GM18907 (cell line): Measurements from ENCODE around the gene TTLL5.
A peak's percentile ranks its signal among the peaks of the same experiment; 100 is the strongest.

Source experiments
- ATAC-seq: cut with Tn5 transposase; IDR thresholded peaks from one replicate; pipeline ENCODE4 v1.9.1; 2021; ENCODE audit warnings: mild to moderate bottlenecking, moderate library complexity; ENCODE audit not compliant: unreplicated experiment

The TTLL5 gene

GRCh38 chr14:75981426-75982265 is 320.6 kb downstream of the TTLL5 start, which contains the start of gene TGFB3:
TSS of gene TGFB3 (minus strand) at chr14:75981995. CDS start at chr14:75980893, 1,102 bp downstream.
- peak; percentile 14 for ATAC-seq

- peak; percentile 56 for ATAC-seq
Observed at GRCh38 chr14:75982266-75983018, 321.4 kb downstream of the TTLL5 start.

DNA sequence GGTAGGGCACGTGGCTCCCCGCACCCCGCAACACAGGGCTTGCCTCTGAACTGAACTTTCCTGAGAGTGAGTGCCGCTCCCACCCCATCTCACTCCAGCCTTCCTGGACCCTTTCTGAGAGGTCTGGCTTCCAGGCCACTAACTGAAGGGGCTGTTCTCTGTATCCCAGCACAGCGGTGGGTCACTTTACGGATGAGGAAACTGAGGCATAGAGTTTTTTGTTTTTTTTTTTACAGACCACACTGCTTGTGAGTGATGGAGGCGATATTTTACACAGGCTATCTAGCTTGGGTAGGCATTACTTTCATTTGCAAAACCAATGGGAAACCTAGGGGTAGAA is 321.9 kb downstream of the TTLL5 start:
- ATAC-seq, result no peak

DNA sequence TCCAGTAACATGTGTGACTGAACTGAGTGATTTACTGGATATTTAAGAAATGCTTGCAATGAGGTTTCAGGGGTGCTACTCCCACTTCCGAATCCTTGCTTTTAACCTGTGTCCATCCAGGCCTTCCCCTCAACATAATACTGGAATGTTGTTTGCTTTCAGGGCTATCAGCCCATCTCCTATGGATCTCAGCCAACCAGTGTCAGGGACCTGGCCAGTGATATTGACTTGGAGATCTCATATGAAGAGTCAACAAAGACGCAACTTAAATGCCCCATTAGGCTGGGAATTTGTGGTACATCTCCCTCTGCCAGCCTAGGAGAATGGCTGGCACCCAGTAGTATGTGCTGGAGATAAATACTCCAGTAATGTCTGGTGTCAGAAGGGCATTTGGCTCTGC is 323.6 kb downstream of the TTLL5 start:
- ATAC-seq, result no peak

DNA sequence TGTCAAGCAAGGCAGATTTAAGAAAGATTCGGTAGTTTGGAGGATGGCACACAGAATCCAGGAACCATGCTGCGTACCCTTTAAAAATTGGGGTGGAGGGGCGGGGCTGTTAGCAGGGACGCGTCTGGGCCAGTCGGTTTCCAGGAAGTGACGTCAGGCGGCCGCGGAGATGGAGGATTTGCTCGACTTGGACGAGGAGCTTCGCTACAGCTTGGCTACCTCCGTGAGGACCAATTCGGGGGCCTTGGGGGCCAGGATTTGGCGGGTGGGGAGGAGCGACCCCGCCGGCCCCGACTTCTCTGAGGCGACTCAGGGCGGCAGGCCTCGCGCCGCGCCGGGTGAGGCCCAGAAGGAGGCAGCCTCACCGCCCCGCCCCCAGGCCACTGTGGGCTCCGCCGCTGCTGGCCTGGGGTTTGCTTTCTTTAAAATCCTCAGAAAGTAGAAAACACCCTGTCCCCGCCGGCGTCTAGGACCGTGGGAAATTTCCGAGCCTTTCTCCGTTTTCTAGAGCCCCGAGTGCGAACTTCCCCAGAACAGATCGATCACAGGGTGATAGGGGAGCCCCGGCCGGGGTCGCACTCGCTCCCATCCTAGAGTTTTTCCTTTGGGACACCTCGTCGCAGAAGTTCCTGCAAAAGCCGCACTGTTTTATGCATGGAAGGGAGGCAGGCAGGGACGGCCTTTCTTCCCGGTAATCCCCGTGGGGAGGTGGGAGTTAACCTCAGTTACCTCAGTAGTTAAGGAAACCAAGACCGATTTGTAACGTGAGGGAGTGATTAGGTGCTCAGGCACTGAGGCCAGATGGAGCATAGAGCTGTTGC is 324.8 kb downstream of the TTLL5 start, which contains the start of gene IFT43:
IFT43 (plus strand) TSS at position 146 of the 821 bp plus-strand sequence; CDS start at position 170, 24 bp downstream.
- ATAC-seq, result peak; percentile 58

DNA sequence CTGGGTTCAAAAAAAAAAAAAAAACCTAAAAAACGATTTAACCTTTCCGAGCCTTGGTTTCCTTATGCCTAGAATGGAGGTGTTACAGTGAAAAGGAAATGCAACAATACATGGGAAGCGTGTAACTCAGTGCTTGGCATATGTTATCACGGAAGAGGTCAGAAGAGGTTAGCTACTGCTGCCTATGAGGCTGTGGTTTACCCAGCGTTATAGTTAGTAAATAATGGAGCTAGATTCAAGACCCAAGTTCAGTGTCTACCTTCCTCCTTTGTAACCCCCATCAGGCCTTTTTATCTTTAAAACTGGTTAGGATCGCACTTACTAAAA is 325.4 kb downstream of the TTLL5 start:
- ATAC-seq, result no peak

- no peak for ATAC-seq
Observed at GRCh38 chr14:75987201-75987970, 326.3 kb downstream of the TTLL5 start.

DNA sequence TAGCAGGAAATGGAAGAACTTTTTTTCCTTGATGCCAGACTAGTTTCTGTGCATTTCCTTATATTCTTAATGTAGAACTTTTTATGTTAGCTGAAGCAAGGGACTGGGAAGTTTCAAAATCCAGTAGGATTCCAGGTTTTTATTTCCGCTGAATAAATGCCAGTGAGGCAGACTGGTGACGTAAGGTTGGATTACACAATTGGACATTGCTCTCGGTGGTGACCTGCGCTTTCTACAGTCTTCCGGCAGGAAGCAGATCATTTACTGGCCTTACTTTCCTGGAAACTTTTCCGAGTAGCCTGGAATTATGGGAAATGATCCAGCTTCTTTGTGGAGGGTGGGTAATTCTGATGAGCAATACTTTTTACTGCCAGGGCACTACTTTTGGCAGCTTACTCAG is 328.1 kb downstream of the TTLL5 start:
- no peak for ATAC-seq

DNA sequence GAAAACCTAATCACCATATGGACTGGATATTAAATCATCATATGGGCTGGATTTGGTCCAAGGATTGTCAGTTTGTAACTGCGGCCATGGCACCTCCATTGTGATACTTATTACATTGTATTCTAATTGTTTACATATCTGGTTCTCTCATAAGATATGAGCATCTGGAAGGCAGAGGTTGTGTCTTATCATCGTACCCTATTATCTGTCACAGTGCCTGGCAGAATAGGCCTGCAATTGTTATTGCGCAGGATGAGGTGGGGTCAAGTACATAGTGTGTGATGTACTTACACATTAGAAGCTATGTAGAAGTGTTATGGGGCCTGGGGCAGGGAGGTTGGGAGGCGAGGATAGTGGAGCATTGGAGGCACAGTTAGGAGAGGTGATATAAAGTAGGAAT is 329.3 kb downstream of the TTLL5 start:
- ATAC-seq, result no peak

DNA sequence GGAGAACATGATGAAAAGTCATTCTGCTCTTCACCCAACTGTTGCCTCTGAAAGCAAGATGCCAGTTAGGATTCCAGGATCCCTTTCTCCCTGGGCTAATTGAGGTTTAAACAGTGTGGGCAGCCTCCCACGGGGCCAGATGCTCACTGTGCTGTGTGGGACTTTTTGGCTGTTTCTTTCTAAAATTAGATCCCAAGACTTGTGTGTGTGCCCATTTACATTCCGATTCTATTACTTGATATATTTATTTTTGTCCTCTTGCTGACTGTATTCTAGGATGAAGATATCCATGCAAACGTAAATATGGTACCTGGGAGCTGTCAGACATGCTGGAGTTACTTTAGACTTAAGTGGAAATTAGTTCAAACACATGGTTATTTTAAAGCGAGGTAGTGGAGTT is 330.7 kb downstream of the TTLL5 start:
- no peak for ATAC-seq

DNA sequence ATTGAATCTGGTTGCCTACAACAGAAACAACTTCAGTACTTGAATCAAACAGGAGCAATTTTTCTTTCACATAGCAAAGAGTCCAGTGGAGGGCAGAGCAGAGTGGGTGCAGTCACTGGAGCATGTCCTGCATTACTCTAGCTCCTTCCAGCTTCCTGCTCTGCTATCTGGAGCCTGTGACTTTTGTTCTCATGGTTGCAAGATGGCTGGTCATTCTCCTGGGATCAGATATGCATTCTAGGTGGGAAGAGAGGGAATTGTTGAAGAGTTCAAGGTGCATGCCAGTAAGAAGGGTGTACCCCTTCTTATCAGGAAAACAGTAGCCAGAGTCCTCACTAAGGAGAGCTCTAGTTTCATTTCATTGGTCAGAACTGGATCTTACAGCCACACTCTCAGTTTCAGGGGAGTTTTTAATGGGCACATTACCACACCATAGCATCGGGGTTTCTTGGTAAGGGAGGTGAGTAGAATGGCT is 332.6 kb downstream of the TTLL5 start:
- ATAC-seq, result peak; percentile 84

GRCh38 chr14:75995372-75996041 is 334.5 kb downstream of the TTLL5 start:
- no peak for ATAC-seq

GRCh38 chr14:75996488-75996887 is 335.4 kb downstream of the TTLL5 start:
- ATAC-seq, result no peak

DNA sequence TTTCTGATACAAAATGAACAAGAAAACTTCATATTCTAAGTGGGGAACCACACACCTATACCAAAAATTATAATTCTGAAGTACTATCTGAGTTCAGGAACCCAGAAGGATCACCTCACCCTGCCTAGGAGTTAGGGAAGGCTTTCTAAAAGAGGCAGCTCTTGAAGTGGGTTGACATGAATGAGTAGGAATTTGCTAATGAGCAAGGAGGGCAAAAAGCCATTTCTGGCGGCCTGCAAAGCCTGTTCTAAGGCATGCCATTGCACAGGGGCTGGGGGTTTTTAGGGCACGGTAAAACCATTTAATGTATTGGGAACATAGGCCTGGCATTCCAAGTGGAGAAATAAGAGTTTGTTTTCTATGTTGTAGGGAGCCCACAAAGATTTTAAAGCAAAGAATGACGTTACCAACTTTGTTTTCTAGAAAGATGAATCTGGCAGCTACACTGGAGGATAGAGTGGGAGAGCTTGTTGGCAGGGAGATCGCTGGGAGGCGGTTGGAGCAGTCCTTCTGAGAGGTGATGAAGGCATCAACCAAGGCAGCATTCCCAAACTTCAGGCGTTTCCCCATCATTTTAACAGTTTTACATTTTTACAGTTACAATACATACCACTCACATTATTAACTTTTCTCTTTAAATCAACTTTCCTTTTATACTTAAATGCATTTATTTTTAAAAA is 338.6 kb downstream of the TTLL5 start:
- ATAC-seq, result no peak

DNA sequence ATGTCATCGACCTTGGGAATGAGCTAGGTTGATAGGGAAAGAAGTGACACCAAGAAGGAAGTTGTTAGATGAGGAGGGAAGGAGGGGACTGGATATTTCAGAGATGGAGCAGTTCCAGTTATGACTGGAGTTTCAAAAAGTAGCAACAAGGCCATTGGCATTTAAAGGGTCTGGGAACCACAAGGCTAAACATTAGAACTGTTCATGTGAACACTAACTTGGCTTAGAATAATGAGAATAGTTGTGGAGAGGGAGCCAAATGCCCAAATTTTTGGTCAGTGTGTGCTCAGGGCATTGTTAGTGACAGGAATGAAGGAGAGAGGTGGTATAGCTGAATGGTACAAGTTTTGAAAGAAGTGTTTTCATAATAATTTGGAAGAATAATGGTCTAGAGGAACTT is 341.3 kb downstream of the TTLL5 start:
- ATAC-seq, result no peak
